Smooth muscle cell (in vitro differentiated cells): ENCODE data around the gene TEX54. TPM values are rescaled to one million over a fixed set of nuclear protein-coding genes. Genes with fewer than 3 reads are reported as not detected.

Experiments used
- DNase-seq: peaks from one replicate; lab custom pipeline; 2025; ENCODE audit not compliant: unreplicated experiment; lab: John Stamatoyannopoulos, UW
- H2AFZ ChIP-seq: fragments of 200-600 bp; sonication (generic); 2 replicates; pipeline ENCODE4 v1.6.0; 2016; ENCODE audit warnings: antibody characterized with exemption, low read depth, mild to moderate bottlenecking
- H3F3A ChIP-seq: fragments of 200-600 bp; sonication (generic); 2 replicates; pipeline ENCODE4 v1.6.0; 2017; ENCODE audit warnings: antibody characterized with exemption, low read depth
- H3K27ac ChIP-seq: fragments of 200-600 bp; sonication (generic); 2 replicates; pipeline ENCODE4 v1.5.1; 2016; ENCODE audit warnings: low read depth, mild to moderate bottlenecking
- H3K27me3 ChIP-seq: fragments of 200-600 bp; sonication (generic); 2 replicates; pipeline ENCODE4 v1.6.1; 2016; ENCODE audit warnings: low read depth, mild to moderate bottlenecking
- H3K36me3 ChIP-seq: fragments of 200-600 bp; sonication (generic); 2 replicates; pipeline ENCODE4 v1.5.1; 2016; ENCODE audit warnings: low read depth
- H3K4me1 ChIP-seq: fragments of 200-600 bp; sonication (generic); 2 replicates; pipeline ENCODE4 v1.5.1; 2016; ENCODE audit warnings: low read depth
- H3K4me2 ChIP-seq: fragments of 200-600 bp; sonication (generic); 2 replicates; pipeline ENCODE4 v1.6.0; 2016; ENCODE audit warnings: mild to moderate bottlenecking
- H3K4me3 ChIP-seq: fragments of 200-600 bp; sonication (generic); 2 replicates; pipeline ENCODE4 v1.5.1; 2016; ENCODE audit warnings: mild to moderate bottlenecking
- H3K79me2 ChIP-seq: fragments of 200-600 bp; sonication (generic); 2 replicates; pipeline ENCODE4 v1.6.0; 2016; ENCODE audit warnings: low read depth, mild to moderate bottlenecking
- H3K9ac ChIP-seq: fragments of 200-600 bp; sonication (generic); 2 replicates; pipeline ENCODE4 v1.6.0; 2016; ENCODE audit warnings: low read depth
- H3K9me3 ChIP-seq: fragments of 200-600 bp; sonication (generic); replicated peaks from 2 replicates; pipeline ENCODE4 v1.5.1; 2016; ENCODE audit warnings: low read depth
- H4K20me1 ChIP-seq: fragments of 200-600 bp; sonication (generic); 2 replicates; pipeline ENCODE4 v1.6.0; 2016; ENCODE audit warnings: low read depth
- CTCF ChIP-seq: fragments of 200-600 bp; sonication (generic); IDR thresholded peaks from 2 replicates; pipeline ENCODE4 v1.5.1; 2017; ENCODE audit warnings: borderline replicate concordance, mild to moderate bottlenecking, antibody characterized with exemption; ENCODE audit not compliant: insufficient read depth, poor library complexity, severe bottlenecking
- WGBS: methylation state at CpG from one replicate; pipeline ENCODE4 v1.1.7; 2016; ENCODE audit warnings: low lambda C conversion rate; 5-methylcytosine and 5-hydroxymethylcytosine counted together
- polyA plus RNA-seq: library from polyadenylated mRNA; unstranded; fragments of >200 nt; fragmentation: Nextera tagmentation; extraction: Ambion mirVana; gene quantifications from 2 replicates; pipeline ENCODE4 v1.2.1, GENCODE V29; 2016
- total RNA-seq: library from RNA; depleted of rRNA; stranded (reverse); fragments of >200 nt; gene quantifications from 2 replicates; pipeline ENCODE4 v1.2.3, GENCODE V29; 2014

The TEX54 gene
- total RNA-seq (not detected in 2 replicates), polyA plus RNA-seq (1.4 and 3.1 TPM in 2 replicates)

- peak within 1 kb of the TSS; percentile 100 for H3K4me3 ChIP-seq
- peaks cover 72% of the 10 kb centered on the region for H3K79me2 ChIP-seq
- no peaks in the 10 kb centered on the region for H3K9me3 ChIP-seq
- no peaks in the 10 kb centered on the region for H3K27me3 ChIP-seq
- no peak within 1 kb of the TSS for H2AFZ ChIP-seq
- 15% methylated on average over 38 of the region's 40 CpGs for WGBS
- peak within 1 kb of the TSS; percentile 99 for H3K4me2 ChIP-seq
- no peak for TF ChIP-seq CTCF
- H3K36me3 ChIP-seq: no peaks in the 10 kb centered on the region
- DNase-seq: peak; percentile 67
- peak within 1 kb of the TSS; percentile 99 for H3K9ac ChIP-seq
- H3K4me1 ChIP-seq: peaks cover 8% of the 10 kb centered on the region
- H4K20me1 ChIP-seq: peaks cover 39% of the 10 kb centered on the region
- peak within 1 kb of the TSS; percentile 98 for H3K27ac ChIP-seq
- no peaks in the 10 kb centered on the region for H3F3A ChIP-seq
Observed at GRCh38 chr11:62832336-62833234, at the start of gene TEX54. TEX54 (minus strand) TSS chr11:62832841.

- 32% methylated on average over 6 of the region's 6 CpGs for WGBS
- peak overlapping the region; percentile 86 for H3K4me2 ChIP-seq
- H3K79me2 ChIP-seq: peaks cover 65% of the 10 kb centered on the region
- H3K4me1 ChIP-seq: peaks cover 28% of the 10 kb centered on the region
- H3K36me3 ChIP-seq: peaks cover 9% of the 10 kb centered on the region
- peaks cover 50% of the 10 kb centered on the region for H4K20me1 ChIP-seq
- peaks cover 53% of the 10 kb centered on the region for H3F3A ChIP-seq
- TF ChIP-seq CTCF: no peak
- no peaks in the 10 kb centered on the region for H3K9me3 ChIP-seq
- H3K27ac ChIP-seq: peak overlapping the region; percentile 100
- no peaks in the 10 kb centered on the region for H3K27me3 ChIP-seq
- peak overlapping the region; percentile 81 for H3K4me3 ChIP-seq
- H3K9ac ChIP-seq: peak overlapping the region; percentile 99
- DNase-seq: no peak
- H2AFZ ChIP-seq: no peak overlapping the region
Observed at GRCh38 chr11:62882431-62882749, 49.7 kb upstream of the TEX54 start.

- Histone ChIP-seq H3K36me3 (peaks cover 9% of the 10 kb centered on the region), H3K79me2 (peaks cover 59% of the 10 kb centered on the region), H3K9me3 (no peaks in the 10 kb centered on the region), H2AFZ (no peak overlapping the region), H3K4me1 (peaks cover 28% of the 10 kb centered on the region), H4K20me1 (peaks cover 44% of the 10 kb centered on the region), H3K9ac (peak overlapping the region; percentile 99), H3K4me3 (peak overlapping the region; percentile 81), H3K4me2 (peak overlapping the region; percentile 86), H3K27me3 (no peaks in the 10 kb centered on the region), H3F3A (peaks cover 47% of the 10 kb centered on the region), H3K27ac (peak overlapping the region; percentile 100)
- 16% methylated on average over 6 of the region's 21 CpGs for WGBS
- DNase-seq: peak; percentile 95
- no peak for TF ChIP-seq CTCF
Observed at GRCh38 chr11:62881579-62882430, 49.2 kb upstream of the TEX54 start.
